Activated CD4-positive, CD25-positive, alpha-beta regulatory T cell treated with anti-CD3 and anti-CD28 coated beads, Interleukin-2, amount 50 U/mL, for 72 hours (primary cell): ENCODE data around the gene IL1RL2.

Source experiments
- DNase-seq: peaks from one replicate; pipeline ENCODE4 v3.0.0; 2021

IL1RL2 gene

DNA sequence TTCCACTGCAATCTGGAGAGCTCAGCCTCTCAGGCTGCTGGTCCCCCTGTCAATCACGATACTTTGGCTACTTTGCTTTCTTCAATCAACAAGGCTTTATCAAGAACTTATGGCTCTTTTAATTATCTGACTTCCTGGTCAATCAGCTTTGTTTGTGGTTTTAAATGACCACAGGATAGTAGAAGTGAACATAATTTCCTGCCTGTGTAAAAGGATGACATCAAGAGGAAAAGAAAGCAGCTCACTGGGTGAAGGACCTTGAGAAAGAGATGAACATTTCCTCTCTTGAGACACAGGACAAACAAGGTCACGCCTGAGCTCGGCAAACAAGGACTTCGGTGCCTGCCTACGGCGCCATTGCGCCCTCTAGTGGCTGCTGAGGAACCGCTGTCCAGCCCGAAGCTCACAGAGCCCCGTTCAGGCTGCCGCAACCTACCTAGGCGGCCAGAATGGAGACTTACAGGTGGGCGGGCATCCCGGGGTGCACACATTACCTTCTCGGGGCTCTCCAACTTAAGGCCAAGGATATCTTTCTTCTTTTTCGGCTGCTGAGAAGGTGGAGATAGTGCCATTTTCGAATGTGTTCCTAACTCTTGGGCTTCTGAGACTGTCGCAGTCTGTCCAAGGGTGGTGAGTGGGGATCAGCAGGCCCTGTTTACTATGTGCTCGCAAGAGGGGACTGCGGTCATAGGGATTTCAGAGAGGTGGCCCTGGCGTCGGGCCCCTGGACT is 54.0 kb downstream of the IL1RL2 start:
- peak; percentile 93 for DNase-seq

DNA sequence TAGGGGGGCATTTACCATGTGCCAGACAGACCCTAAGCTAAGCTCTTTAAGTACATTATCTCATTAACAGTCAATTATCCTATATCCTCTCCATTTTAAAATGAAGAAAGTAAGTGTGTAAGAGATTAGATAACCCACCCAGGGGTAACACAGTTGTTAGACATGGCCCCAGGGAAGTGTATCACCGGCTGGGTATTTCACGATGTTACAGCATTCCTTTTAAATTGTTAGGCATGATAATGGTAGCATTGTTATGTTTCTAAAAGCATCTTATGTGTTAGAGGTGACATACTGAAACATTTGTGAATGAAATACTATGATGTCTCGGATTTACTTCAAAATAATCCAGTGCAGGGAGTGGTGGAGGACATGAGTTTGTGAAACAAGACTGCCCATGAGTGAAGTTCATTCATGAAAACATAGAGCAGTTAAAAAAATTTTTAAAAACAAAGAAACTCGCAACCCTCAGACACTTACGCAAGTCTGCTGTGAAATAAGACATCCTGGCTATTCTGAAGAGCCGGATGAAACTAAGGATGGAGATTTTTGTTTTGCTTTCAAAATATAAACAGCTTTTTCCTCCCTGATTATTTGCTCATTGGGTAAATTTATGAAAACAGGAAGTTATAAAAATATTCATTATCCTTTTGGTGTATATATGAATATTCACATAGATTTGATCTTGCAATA is 54.9 kb downstream of the IL1RL2 start:
- DNase-seq = no peak

DNA sequence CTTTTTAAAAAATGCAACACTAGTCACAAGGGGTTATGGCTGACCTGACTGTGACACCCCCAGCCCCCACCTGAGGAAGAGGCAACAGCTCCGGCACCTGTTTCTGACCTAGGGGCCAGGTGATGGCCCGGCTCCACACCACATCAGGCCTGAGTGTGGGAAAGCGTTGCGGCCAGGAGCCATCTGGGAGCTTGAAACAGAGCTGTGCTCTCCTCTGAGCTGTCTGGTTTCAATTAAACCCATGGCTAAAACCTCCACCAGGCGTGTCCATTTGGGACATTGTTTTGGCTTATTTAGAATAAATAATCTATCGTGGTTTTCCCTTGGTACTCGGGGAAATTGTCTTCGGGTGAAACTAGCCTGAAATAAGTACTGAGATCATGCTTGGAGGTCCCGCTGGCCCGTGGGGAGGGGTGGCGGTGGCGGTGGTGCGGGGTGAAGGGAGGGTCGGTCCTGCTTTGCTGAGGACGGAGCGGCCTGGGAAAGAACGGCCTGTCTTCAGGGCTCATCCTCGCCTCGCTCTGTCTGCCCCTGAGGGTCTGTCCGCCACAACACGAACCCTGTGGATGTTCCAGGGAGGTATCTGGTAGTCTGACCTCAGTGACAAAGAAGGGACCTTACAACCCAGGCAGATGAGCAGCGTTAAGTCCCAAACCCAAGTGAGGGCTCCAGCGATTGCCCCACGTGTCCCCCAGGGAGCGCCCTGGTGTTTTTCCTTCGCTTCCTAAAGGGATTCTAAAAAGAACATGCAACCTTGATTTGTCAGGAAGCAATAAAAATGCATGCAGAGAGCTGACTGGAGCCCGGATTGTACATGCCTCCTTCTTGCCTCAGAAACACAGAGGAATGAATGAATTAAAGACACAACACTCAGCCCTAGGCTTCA is 58.7 kb downstream of the IL1RL2 start:
- no peak for DNase-seq

DNA sequence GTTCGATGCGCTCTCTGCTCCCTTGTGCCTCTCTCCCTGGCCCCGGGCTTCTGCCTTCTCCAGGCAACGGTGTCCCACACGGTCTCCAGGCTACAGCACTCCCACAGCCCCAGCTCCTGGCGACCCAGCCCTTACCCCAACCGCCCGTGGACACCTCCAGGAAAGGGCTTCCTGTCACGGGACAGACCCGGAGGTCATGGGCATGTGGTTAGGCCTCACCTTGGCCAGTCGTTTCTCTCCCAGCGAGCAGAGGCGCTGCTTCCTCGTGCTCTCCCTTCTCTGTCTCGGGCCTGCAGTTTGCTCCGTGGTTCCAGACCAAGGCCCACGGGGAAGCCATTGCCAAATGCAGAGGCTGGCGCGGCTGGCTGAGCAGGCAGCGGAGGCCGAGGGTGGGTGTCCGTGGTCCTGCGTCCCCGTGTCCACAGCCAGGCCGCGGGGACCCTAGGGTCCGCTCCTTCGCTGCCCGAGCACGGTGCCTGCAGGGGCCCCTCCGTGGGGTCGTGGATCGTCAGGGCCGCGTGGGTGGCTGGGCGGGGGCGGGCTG is 63.5 kb downstream of the IL1RL2 start:
- DNase-seq = no peak

DNA sequence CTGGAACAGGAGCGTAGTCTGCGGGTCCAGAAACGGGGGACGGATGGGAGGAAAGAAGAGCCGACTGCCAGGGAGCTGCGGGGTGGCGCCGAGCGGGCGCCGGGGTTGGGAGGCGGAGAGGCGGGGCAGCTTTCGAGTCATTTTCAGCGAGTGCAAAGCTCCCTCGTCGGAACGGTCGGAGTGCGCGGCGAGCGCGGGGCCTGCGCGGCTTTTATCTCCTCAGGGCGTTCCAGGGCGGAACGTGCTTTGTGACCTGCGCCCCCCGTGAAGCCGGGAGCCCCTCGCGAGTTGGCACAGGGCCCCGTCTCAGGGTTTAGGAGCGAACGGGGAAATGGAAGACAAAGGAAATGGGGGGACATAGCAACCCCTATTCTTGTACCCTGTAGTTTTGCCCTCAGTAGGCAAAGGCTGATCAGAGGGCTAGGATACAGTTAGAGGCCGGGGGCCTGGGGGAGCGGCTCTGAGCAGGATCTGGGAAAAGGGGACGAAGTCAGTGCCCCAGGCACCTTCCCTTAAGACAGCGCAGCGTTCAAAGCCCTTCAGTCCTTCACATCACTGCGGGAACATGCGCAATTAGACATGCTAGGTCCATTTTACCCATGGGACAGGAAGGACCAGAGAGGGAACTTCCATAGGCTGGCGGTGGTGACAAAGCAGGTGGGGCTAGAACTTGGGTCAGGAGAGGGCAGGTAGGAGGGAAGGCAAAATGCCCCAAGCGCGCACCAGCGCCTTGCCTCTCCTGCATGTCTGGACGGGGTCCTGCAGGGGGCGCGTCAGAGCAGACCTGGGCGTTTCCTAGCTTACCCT is 64.4 kb downstream of the IL1RL2 start:
- DNase-seq = peak; percentile 77

DNA sequence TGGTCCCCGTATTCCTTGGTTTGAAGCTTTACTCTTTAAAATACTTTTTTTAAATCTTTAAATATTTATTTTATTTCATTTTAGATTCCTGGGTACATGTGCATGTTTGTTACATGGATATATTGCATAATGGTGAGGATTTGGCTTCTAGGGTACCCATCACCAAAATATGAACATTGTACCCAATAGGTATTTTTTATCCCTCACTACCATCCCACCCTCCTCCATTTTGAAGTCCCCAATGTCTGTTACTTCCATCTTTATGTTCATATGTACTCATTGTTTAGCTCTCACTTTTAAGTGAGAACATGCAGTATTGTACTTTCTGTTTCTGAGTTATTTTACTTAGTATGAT is 65.0 kb downstream of the IL1RL2 start:
- no peak for DNase-seq

DNA sequence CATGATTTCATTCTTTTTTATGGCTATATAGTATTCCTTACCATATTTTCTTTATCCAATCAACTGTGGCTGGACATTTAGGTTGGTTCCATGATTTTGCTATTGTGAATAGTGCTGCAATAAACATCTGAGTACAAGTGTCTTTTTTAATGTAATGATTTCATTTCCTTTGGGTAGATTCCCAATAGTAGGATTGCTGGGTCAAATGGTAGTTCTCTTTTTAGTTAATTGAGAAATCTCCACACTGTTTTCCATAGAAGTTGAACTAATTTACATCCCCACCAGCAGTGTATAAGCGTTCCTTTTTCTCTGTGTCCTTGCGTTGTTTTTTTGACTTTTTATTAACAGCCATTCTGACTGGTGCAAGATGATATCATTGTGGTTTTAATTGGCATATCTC is 65.4 kb downstream of the IL1RL2 start:
- no peak for DNase-seq

DNA sequence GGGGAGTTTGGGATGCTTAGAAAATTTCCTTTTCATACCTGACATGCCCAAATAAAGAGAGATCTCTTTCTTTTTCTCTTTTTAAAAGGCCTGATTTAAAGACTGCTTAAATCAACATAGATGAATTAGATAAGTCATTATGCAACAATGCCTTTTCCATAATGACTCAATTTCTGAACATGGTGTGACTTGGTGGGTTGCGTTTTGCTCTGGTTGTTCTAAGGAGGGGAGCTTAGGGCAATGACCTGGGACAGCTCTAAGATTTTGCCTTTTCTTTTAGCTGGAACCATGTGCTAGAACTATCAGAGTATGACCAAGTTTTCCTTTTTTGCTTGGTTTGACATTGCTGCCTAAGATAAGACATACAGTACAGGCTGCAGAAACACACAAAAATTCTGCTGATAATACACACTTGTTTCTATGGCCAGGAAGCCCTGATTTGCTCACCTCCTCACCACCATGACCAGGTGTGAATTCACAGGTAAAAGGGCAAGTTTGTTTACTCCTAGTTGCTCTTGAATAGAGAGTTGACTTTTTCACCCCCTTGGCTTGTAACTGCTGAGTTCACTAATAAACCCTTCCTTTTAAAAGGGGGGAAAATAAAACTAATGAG is 66.4 kb downstream of the IL1RL2 start:
- DNase-seq = no peak

DNA sequence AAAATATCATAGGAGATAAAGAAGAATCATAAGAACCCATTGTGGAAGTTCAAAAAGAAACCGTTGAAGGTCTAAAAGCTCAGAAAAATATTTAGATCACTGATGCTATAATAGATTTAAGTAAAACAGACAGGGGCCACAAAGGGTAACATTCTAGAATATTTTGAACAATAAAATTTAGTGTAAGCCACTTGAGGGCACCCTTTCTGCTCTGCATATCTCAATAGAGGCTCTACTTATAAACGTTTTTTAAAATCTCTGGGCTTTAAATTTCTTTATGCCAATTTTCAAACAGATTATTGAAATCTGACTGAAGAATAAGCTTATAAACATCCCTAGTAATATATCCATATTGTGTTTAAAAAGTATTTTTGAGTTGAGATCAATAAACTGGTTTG is 66.9 kb downstream of the IL1RL2 start:
- no peak for DNase-seq

DNA sequence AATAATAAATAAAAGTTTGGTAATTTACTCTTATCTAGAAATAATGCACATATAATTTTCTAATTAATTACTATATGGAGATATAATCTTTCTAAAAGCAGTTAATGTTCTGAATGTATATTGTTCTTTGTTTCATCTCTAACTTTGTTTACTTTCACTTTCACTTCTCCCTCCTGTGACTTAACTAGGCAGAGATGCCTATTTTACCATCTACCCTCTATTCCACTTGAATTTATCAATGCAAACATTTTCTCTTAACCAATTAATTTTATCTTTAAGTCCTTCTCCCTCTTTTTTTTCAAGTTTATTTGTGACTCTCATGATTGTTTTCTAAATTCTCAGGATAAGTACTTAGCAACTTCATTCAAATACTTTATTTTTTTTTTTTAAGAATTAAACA is 69.5 kb downstream of the IL1RL2 start:
- no peak for DNase-seq

DNA sequence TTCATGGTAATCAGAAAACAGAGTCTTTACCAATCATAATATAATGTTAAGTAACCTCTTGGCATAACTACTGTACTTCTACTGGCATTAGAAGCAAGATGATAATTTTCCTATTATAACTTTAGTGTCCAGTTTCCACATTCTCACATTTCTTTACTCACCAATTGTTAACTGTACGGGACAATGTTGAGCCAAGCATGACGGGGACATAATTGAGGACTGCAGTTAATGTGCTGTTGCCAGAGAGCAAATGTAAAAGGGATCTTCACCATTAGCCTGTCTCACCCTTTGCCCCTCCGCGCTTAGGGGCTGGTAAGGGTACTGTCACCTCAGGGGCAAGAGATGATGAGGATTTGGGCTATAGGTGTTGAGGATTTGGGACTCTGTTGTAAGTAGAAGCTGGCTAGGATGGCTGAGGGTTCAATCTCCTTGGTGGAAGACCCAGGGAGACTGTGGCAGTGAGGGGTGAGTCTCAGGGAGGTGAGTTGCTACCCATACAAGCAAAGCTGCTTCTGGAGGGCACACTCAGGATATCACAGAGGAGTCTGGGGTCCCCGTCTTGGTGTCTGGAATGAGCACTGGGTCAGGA is 70.1 kb downstream of the IL1RL2 start:
- no peak for DNase-seq

DNA sequence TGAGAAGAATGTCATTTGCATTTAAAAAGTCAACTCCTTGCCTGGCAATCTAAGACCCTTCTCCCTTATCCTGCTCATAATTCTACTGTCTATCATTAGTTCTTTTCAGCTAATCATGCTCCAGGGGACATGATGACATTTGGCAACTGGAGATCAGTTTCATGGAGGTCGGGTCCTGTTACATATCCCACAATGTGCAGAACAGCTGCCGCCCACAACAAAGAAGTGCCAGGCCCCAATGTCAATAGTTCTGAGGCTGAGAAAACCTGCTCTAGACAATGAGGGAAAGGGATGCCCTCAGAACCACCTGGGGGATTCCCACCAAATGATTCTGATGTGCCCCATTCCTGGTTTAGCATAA is 71.2 kb downstream of the IL1RL2 start:
- no peak for DNase-seq

DNA sequence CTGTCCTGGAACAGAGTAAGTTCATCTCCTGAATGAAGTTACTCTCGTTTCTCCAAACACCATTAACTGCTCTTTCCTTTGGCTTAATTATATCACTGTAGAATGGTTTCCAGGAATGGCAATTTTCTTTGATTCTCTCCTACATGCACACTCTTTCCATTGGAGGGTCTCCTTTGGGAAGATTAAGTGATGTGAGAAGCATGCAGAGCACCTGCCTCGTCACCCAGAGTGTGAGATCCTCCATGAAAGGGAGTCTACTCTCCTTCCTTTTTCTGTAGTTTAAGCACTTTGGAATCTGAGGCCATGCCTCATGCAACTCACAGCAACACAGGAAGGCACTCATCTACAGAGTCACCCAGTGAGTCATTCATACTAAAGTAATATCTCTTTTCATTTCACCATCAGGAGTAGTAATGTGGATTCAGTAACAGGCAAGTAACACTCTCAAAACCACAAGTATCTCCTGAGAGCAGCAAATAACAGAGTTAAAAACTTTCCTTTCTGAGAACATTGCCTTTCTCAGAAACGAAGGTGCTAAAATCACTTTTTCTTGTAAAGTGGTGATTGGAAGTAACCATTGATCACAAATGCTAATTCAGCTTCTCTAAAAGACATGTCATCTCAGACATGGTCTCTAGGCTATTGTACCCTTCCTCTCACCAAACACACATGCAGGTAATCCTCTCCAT is 71.7 kb downstream of the IL1RL2 start:
- DNase-seq = no peak

DNA sequence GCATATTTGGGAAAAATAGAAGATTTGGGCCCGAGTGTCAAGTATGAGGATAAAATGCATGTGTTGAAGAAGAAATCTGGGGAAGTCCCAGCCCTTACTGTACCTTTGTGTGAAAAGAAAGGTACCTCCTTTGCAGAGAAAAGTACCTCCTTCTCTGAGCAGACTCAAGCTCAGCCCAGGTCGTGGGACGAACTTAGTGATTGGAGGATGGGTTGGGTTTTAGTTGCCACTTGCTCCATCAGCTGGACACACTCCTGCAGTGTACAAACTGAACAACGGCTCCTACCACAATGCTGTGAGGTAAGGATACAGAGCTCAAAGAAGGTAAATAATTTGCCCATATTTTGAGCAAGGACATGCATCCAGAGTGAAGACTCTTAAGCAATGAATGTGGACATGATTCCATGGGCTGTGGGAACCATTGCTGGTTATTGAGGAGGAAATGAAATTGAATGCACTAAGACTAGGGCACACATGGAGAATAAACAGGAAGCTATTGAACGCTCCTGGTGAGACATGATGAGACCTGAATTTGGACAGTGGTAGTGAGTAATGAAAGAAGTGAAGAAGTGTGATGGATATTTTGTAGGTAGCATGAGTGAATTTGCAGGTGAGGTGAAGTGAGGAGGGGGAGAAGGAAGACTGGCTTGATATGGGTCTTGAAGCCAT is 74.8 kb downstream of the IL1RL2 start:
- no peak for DNase-seq

DNA sequence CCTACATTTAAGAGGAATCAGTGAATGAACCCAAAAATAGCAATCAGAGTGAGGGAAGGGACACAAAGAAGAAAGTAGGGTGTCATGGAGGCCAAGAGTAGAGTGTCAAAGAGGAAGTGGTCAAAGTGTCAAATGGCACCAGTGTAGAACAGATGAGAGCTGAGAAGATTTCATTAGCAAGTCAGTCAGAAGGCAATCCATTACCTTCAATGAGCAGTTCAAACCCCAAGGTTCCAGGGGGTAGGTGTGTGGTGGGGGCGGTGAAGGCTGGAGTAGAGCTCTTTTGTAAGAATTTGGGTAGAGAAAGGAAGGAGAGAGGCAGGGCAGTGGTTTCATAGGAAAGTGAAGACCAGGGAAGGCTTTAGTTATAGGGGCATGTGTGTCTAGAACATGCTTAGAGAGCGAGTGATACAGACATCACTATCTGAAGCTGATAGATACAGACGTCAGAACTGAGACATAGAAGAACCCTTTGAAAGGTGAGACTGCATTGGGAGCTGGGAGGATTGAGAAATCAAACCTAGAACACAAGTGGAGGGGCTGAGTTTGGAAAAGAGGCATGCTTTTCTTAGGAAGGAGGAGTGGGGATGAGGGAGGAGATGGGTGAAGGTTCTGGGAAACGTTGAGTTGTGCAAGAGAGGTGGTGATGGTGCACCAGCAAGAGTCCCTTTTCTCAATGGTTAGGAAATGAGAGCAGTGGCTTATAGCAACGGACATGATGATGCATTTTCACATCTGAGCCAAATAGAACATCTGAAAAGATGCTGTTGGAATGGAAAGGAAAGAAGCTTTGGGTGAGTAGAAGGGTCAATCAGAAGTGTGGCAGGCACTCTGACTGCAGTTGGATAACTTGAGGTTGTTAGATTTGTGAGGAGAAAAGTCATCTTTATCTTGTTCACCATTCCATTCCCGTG is 75.7 kb downstream of the IL1RL2 start:
- DNase-seq = no peak

DNA sequence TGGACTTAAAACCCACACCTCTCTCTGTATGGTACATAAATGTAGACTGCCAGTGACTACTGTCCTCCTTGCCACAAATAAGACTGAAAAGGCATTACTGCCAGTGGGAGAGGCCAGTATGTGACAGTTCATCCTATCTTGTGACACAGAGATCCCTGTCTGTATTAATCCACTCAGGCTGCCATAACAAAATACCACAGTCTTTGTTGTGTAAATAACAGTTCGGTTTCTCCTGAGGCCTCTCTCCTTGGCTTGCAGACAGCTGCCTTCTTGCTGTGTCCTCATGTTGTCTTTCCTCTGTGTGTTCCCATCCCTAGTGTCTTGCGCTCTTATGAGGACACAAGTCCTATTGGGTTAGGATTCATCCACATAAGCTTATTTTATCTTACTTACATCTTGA is 78.1 kb downstream of the IL1RL2 start:
- DNase-seq = no peak

DNA sequence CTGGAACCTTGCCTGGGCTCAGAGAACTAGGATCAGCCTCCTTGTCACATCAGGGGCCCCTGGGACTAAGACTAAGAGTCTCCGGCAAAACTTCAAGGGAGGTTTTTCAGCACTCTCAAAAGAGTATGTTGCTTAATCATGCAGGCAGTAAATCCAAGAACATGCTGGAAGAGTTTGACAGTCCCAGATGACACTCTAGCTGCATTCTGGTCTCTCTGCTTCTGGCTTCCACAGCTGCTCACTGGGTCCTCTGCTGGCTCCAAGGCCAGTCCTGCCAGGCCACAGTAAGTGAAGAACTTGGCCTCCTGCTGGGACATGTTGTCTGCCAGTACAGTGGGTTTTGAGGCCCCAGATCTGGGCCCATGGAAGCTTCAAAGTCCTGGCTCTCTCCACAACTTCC is 79.4 kb downstream of the IL1RL2 start:
- no peak for DNase-seq

DNA sequence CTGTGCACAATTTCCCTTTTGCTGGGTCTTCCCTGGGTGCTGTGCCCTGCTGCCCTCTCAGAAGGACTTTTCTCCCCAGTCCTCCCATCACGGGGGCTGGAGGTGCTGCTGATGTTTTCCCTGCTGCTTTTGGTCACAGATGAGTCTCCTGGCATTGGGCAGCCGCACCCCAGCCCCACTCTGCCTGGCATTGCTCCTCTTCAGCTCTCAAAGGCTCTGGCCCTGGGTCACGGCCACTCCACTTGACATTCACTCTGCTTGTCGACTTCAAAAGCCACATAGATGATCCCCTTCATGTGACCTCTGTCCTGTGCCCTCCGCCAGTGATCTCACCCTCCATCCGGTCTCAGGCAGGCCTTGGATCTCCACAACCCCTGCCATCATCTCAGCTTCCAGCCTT is 81.0 kb downstream of the IL1RL2 start:
- DNase-seq = no peak

DNA sequence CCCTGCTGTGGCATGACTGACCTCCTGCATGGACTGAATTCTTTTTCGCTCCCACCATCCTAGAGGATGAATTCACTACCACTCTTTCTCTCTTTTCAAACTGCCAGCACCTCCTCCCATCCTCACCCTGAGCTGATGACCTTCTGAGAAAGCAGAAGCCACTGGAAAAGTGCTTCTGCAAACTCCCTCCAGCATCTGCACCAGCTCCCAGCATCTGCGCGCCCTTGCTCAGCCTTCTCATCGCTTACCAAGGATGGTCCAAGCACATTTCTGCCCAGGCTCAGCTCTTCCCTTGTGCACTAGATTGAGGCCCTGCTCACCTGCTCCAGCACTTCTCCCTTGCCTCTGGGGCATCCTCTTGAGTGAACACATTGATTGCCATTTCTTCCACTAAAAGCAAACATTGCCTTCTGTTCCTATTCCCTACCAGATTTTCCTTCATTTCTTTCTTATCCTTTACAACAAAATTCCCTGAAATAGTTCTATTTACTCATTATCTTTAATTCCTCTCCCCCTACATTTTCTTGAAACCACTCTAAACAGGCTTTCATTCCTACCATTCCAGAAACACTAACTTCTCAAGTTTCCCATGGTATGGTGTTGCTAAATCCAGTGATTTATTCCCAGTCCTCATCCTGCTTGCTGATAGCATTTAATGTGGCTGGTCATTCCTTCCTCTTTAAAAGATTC is 81.8 kb downstream of the IL1RL2 start:
- no peak for DNase-seq
